SK-N-SH (cell line): Measurements from ENCODE around the gene YKT6. TPM values are rescaled to one million over a fixed set of nuclear protein-coding genes. Genes with fewer than 3 reads are reported as not detected.

Experiments
- CTCF ChIA-PET: fragments of 300-600, 350-600 bp; formaldehyde crosslinking; extraction: SDS; loops from one replicate; lab custom pipeline; 2021; lab: Yijun Ruan, JAX
- POLR2A ChIA-PET: fragments of 350-600 bp; sonication (Branson Sonifier 250); formaldehyde crosslinking; extraction: SDS; loops from one replicate; lab custom pipeline; 2020; ENCODE audit warnings: antibody characterized with exemption, inconsistent platforms; lab: Yijun Ruan, JAX
- DNase-seq: peaks from one replicate; pipeline ENCODE4 v3.0.0; 2012
- H2AFZ ChIP-seq: fragments of 200-600 bp; sonication (generic); 2 replicates; pipeline ENCODE4 v1.8.1; 2016; ENCODE audit warnings: antibody characterized with exemption, mild to moderate bottlenecking, low read depth
- H3F3A ChIP-seq: fragments of 200-600 bp; sonication (generic); replicated peaks from 2 replicates; pipeline ENCODE3; 2016; ENCODE audit warnings: antibody characterized with exemption, mild to moderate bottlenecking; ENCODE audit not compliant: insufficient read depth
- H3K27ac ChIP-seq, 2 experiments: fragments of 200-500 bp in 1 of 2; fragments of 200-600 bp in 1 of 2; sonication (Bioruptor generic) in 1 of 2; sonication (generic), shearing (Covaris generic) in 1 of 2; 2 replicates each; pipeline versions ENCODE4 v1.5.1 to v1.6.1; 2014 to 2016; ENCODE audit warnings: low read depth in 2 of 2, inconsistent platforms in 1 of 2, low read length in 1 of 2, mild to moderate bottlenecking in 1 of 2, mixed read lengths in 1 of 2
- H3K27me3 ChIP-seq: fragments of 200-600 bp; sonication (generic), shearing (Covaris generic); 2 replicates; pipeline ENCODE4 v1.6.1; 2016; ENCODE audit warnings: mixed run types; ENCODE audit not compliant: insufficient read depth
- H3K36me3 ChIP-seq, 2 experiments: fragments of 200-500 bp in 1 of 2; fragments of 200-600 bp in 1 of 2; sonication (Bioruptor generic) in 1 of 2; sonication (generic) in 1 of 2; replicated peaks in 1 of 2; 2 replicates each; pipeline versions ENCODE3 to v1.5.1; 2014 to 2016; ENCODE audit warnings: low read length in 1 of 2, mild to moderate bottlenecking in 1 of 2; ENCODE audit not compliant: insufficient read depth in 2 of 2, control insufficient read depth in 1 of 2
- H3K4me1 ChIP-seq, 2 experiments: fragments of 200-500 bp in 1 of 2; fragments of 200-600 bp in 1 of 2; sonication (Bioruptor generic) in 1 of 2; sonication (generic), shearing (Covaris generic) in 1 of 2; 2 replicates each; pipeline versions ENCODE4 v1.5.1 to v1.6.1; 2014 to 2016; ENCODE audit warnings: low read depth in 1 of 2, low read length in 1 of 2, mixed run types in 1 of 2; ENCODE audit not compliant: insufficient read depth in 2 of 2, control insufficient read depth in 1 of 2
- H3K4me2 ChIP-seq: fragments of 200-600 bp; sonication (generic), shearing (Covaris generic); 2 replicates; pipeline ENCODE4 v1.6.1; 2017; ENCODE audit warnings: mixed run types
- H3K4me3 ChIP-seq, 2 experiments: fragments of 200-500 bp in 1 of 2; fragments of 200-600 bp in 1 of 2; sonication (Bioruptor generic) in 1 of 2; sonication (generic), shearing (Covaris generic) in 1 of 2; 2 replicates each; pipeline versions ENCODE4 v1.5.1 to v1.8.1; 2014 to 2016; ENCODE audit warnings: low read depth in 2 of 2, inconsistent platforms in 1 of 2, low read length in 1 of 2, mild to moderate bottlenecking in 1 of 2, mixed read lengths in 1 of 2, moderate library complexity in 1 of 2
- H3K79me2 ChIP-seq: fragments of 200-600 bp; sonication (generic); 2 replicates; pipeline ENCODE4 v1.8.1; 2017; ENCODE audit warnings: mild to moderate bottlenecking; ENCODE audit not compliant: insufficient read depth
- H3K9ac ChIP-seq: fragments of 200-600 bp; sonication (generic); 2 replicates; pipeline ENCODE4 v1.6.1; 2017; ENCODE audit warnings: mixed run types
- H3K9me2 ChIP-seq: fragments of 200-600 bp; sonication (generic); 2 replicates; pipeline ENCODE4 v1.6.1; 2017; ENCODE audit warnings: mixed run types
- H3K9me3 ChIP-seq: fragments of 200-600 bp; sonication (generic); 2 replicates; pipeline ENCODE4 v1.6.1; 2017; ENCODE audit warnings: mixed run types, mild to moderate bottlenecking, moderate library complexity
- H4K20me1 ChIP-seq: fragments of 200-600 bp; sonication (generic); 2 replicates; pipeline ENCODE4 v1.6.1; 2017; ENCODE audit warnings: mild to moderate bottlenecking, mixed run types; ENCODE audit not compliant: insufficient read depth
- FOSL2 ChIP-seq: IDR thresholded peaks from 2 replicates; pipeline ENCODE4 v1.4.0; 2012; ENCODE audit warnings: low read depth, mild to moderate bottlenecking, moderate library complexity, borderline replicate concordance
- GABPA ChIP-seq: IDR thresholded peaks from 2 replicates; pipeline ENCODE4 v1.4.0; 2012; ENCODE audit warnings: low read depth, mild to moderate bottlenecking
- GATA2 ChIP-seq: sonication (generic); formaldehyde crosslinking; IDR thresholded peaks from 2 replicates; pipeline ENCODE4 v1.5.0; 2020; ENCODE audit warnings: mild to moderate bottlenecking, missing genetic modification reagents
- JUND ChIP-seq: IDR thresholded peaks from 2 replicates; pipeline ENCODE4 v1.4.0; 2012
- NFIC ChIP-seq: IDR thresholded peaks from 2 replicates; pipeline ENCODE4 v1.4.0; 2012; ENCODE audit warnings: borderline replicate concordance
- RXRA ChIP-seq: IDR thresholded peaks from 2 replicates; pipeline ENCODE4 v1.4.0; 2012; ENCODE audit warnings: low read depth, mild to moderate bottlenecking, borderline replicate concordance
- WGBS: methylation state at CpG from one replicate; pipeline ENCODE4 v1.1.6; 2017; ENCODE audit warnings: low lambda C conversion rate; 5-methylcytosine and 5-hydroxymethylcytosine counted together
- polyA plus RNA-seq, 3 experiments: library from polyadenylated mRNA; depleted of rRNA; stranded (reverse); fragments of >200 nt; gene quantifications; 2 replicates each; pipeline ENCODE4 v1.2.3, GENCODE V29; 2012
- TF ChIP-seq, protein P1 (sequence below): IDR thresholded peaks from 2 replicates; pipeline ENCODE4; 2012

The YKT6 gene
- polyA plus RNA-seq, 1 of the 3 experiments (the other 2 are of a cell fraction), result 170 TPM

GRCh38 chr7:44175730-44176129 is 25.0 kb upstream of the YKT6 start:
- WGBS, result 36% methylated on average over 3 of the region's 3 CpGs
- Histone ChIP-seq H3K4me2 (no peak overlapping the region), H3K9ac (no peak overlapping the region), H3K36me3 (no peaks in the 10 kb centered on the region), H3K27ac (no peak overlapping the region), H3F3A (no peaks in the 10 kb centered on the region), H2AFZ (no peak overlapping the region), H3K4me3 (no peak overlapping the region), H3K9me2 (no peaks in the 10 kb centered on the region), H3K79me2 (no peaks in the 10 kb centered on the region), H4K20me1 (no peaks in the 10 kb centered on the region), H3K27me3 (no peaks in the 10 kb centered on the region; the same call in 1 of the 2 replicates), H3K9me3 (no peaks in the 10 kb centered on the region), H3K4me1 (peaks cover 4 to 11% of the 10 kb centered on the region in 2 experiments; a peak in 2 of 4 replicates)
- POLR2A ChIA-PET, result no interaction called here
- no peak for DNase-seq
- no peak for TF ChIP-seq RXRA
- CTCF ChIA-PET, result interaction anchor here (1.0 kb wide), 1 partner anchor 21 kb away, joined by 3 read pairs; no protein-coding TSS in a partner anchor

DNA sequence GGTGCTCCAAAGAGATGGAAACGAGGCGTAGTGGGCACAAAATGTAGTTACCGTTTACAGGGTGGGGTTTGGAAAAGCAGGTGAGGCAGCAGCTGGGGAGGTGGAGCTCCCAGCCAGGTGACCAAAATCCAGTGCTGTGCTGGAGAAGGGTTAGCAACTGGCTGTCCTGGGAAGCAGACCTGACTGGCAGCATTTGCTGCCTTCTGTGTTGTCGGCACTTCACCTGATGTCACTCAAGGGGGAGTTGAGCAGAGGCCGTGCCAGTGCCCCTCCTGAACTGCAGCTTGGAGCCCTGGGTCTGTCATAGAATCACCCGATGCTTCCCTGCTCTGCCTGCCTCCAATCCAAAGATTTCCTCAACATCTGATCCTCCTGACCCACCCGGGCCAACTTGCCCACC is 24.3 kb upstream of the YKT6 start:
- no peak overlapping the region for H3K4me2 ChIP-seq
- no peaks in the 10 kb centered on the region for H3K9me3 ChIP-seq
- peaks cover 4 to 11% of the 10 kb centered on the region in 2 experiments; a peak in 2 of 4 replicates for H3K4me1 ChIP-seq
- POLR2A ChIA-PET, result no interaction called here
- no peaks in the 10 kb centered on the region for H3F3A ChIP-seq
- no peaks in the 10 kb centered on the region for H3K36me3 ChIP-seq
- no peak overlapping the region for H3K27ac ChIP-seq
- CTCF ChIA-PET, result interaction anchor here (1.0 kb wide), 2 partner anchors 19 to 20 kb away, joined by 3 read pairs; no protein-coding TSS in a partner anchor
- 45% methylated on average over 6 of the region's 7 CpGs for WGBS
- TF ChIP-seq JUND (no peak), GATA2 (CRISPR knock-in tag) (no peak)
- DNase-seq, result no peak
- H3K4me3 ChIP-seq, result no peak overlapping the region
- no peaks in the 10 kb centered on the region for H3K79me2 ChIP-seq
- H4K20me1 ChIP-seq, result no peaks in the 10 kb centered on the region
- no peak overlapping the region for H3K9ac ChIP-seq
- H2AFZ ChIP-seq, result no peak overlapping the region
- H3K9me2 ChIP-seq, result no peaks in the 10 kb centered on the region
- no peaks in the 10 kb centered on the region; the same call in 1 of the 2 replicates for H3K27me3 ChIP-seq

GRCh38 chr7:44177570-44178131 is 23.1 kb upstream of the YKT6 start:
- TF ChIP-seq NFIC, result peak; percentile 60; the same call in 1 of the 2 replicates
- peak; percentile 37; the same call in 1 of the 2 replicates for TF ChIP-seq FOSL2
- TF ChIP-seq, protein P1, sequence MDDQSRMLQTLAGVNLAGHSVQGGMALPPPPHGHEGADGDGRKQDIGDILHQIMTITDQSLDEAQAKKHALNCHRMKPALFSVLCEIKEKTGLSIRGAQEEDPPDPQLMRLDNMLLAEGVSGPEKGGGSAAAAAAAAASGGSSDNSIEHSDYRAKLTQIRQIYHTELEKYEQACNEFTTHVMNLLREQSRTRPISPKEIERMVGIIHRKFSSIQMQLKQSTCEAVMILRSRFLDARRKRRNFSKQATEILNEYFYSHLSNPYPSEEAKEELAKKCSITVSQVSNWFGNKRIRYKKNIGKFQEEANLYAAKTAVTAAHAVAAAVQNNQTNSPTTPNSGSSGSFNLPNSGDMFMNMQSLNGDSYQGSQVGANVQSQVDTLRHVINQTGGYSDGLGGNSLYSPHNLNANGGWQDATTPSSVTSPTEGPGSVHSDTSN, result 0 out of 2 replicates have a peak, but pooled peaks have one; percentile 2
- no peak for TF ChIP-seq GATA2 (CRISPR knock-in tag)
- no peak for TF ChIP-seq GABPA
- TF ChIP-seq, all 33 proteins: peak for 3
- DNase-seq, result no peak
- Histone ChIP-seq H3K27me3 (no peaks in the 10 kb centered on the region; the same call in 1 of the 2 replicates), H3K36me3 (no peaks in the 10 kb centered on the region), H3K4me1 (peaks cover 4 to 11% of the 10 kb centered on the region in 2 experiments; a peak in 2 of 4 replicates), H4K20me1 (no peaks in the 10 kb centered on the region), H3K9me2 (no peaks in the 10 kb centered on the region), H3K79me2 (no peaks in the 10 kb centered on the region), H3K9me3 (no peaks in the 10 kb centered on the region), H3K27ac (no peak overlapping the region), H3K9ac (no peak overlapping the region), H3F3A (no peaks in the 10 kb centered on the region), H3K4me3 (no peak overlapping the region), H2AFZ (peak overlapping the region; percentile 51; the same call in 1 of the 2 replicates), H3K4me2 (peak overlapping the region; percentile 6; the same call in 1 of the 2 replicates)
- ChIA-PET POLR2A (no interaction called here), CTCF (interaction anchor here (1.0 kb wide), 3 partner anchors 8 to 67 kb away, joined by 3 read pairs; no protein-coding TSS in a partner anchor)
- WGBS, result 17% methylated on average over 3 of the region's 4 CpGs
